GM19351 (cell line): Measurements from ENCODE around the gene GSTP1.
"Not testable (repeated sequence)": the region's sequence is repeated elsewhere in the genome, so short reads cannot be mapped to it uniquely, and the experiment has no call there.

Experiments
- ATAC-seq: cut with Tn5 transposase; IDR thresholded peaks from one replicate; pipeline ENCODE4 v1.9.1; 2021; ENCODE audit warnings: mild to moderate bottlenecking, moderate library complexity; ENCODE audit not compliant: unreplicated experiment

The GSTP1 gene

GRCh38 chr11:67583247-67584204, at the start of gene GSTP1:
TSS of gene GSTP1 (plus strand) at chr11:67583812. CDS start at chr11:67583844, 32 bp downstream.
- ATAC-seq: peak; percentile 55

DNA sequence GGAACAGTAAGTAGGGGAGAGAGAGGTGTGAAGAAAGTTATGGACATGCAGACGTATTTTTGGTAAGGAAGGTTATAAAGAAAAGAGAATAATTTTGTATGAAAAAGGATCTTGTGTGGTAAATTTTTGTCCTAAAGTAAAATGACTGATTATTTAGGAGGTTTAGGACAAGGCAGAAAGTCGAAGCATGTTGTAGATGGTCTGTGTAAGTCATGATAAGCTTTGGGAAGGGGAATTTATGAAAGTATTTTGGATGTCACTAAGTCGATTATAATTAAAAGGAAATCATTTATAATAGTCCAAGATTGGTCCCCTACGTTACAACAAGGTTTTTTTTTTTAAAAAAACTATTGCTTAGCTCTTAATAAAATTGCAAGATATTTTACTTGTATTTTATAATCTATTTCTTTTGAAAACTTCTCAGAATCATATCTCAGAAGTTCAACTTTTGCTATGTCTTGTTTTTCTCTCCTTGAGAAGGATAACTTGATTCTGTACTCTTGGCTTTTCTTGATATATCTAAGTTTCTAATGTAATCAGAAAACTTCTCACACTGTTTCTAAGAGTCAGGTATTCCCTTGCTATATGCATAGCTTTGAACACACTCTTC, 49.4 kb upstream of the GSTP1 start:
- ATAC-seq: no peak

- ATAC-seq: no peak
Measured at GRCh38 chr11:67535561-67535960, 48.1 kb upstream of the GSTP1 start.

DNA sequence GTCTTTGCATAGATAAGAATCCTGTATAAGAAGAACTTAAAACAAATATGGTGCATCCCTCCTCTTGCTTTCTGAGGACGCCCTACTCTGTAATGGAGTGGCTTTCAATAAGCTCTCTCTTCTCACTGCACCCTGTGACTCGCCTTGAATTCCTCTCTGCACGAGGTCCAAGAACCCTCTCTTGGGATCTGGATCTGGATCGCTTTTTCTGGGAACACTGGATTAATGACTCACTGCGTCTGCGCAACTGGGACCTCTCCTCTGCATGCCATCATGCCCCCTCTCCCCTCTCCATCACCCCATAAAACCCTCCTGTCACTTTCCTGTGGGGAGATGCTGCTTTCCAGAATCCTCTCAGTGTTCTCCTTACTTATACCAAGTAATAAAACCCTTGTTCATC, 45.3 kb upstream of the GSTP1 start:
- no peak for ATAC-seq

DNA sequence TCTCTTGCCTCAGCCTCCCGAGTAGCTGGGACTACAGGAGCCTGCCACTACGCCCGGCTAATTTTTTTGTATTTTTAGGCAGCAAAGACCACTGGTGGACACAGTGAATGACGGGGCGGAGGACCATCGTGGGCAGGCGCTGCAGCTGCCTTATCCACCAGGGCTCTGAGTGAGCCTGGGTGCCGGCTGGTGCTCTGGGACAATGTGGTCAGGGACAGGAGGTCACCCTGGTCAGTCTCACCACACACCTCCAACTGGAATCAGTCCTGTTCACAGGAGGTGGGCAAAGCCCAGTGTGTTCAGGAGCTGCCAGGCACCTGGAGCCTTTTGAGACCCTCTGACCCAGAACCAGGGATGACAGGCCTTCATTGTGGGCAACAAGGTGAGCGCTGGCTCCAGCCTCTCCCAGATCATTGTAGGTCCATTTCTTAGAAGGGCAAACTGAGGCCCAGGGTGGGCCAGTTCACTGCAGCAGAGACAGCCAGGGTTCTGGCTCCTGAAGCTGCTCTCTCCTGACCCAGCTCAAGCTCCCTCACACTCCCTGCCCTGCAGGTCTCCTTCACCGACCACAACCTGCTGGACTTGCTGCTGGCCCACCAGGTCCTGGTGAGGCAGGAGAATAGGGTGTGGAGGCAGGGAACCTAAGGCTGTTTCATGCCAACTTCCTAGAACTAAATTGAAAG, 44.6 kb upstream of the GSTP1 start:
- no peak for ATAC-seq

GRCh38 chr11:67539550-67539949, 44.1 kb upstream of the GSTP1 start:
- ATAC-seq: no peak

- ATAC-seq: no peak
Measured at GRCh38 chr11:67541198-67541597, 42.4 kb upstream of the GSTP1 start.

- no peak for ATAC-seq
Measured at GRCh38 chr11:67542169-67542568, 41.4 kb upstream of the GSTP1 start.

- no peak for ATAC-seq
Measured at GRCh38 chr11:67542971-67543370, 40.6 kb upstream of the GSTP1 start.

DNA sequence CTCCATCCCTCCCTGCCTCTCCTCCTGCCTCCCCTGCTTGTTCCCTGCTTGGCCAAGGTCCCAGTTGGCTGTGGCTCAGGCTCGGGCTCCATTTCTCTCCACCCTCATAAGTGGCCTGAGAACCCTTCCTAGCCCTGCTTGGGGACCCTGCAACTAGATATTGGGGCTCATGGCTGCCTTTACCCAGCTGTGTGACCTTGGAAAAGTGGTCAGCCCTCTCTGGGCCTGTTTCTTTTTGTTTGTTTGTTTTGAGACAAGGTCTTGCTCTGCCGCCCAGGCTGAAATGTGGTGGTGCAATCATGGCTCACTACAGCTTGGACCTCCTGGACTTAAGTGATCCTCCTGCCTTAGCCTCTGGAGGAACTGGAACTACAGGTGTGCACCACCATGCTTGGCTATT, 40.0 kb upstream of the GSTP1 start:
- no peak for ATAC-seq

GRCh38 chr11:67544616-67545242, 38.9 kb upstream of the GSTP1 start:
- no peak for ATAC-seq

GRCh38 chr11:67545280-67545679, 38.3 kb upstream of the GSTP1 start:
- no peak for ATAC-seq

- not testable (repeated sequence) for ATAC-seq
Measured at GRCh38 chr11:67548112-67548511, 35.5 kb upstream of the GSTP1 start.

GRCh38 chr11:67548555-67549110, 35.0 kb upstream of the GSTP1 start:
- ATAC-seq: no peak

DNA sequence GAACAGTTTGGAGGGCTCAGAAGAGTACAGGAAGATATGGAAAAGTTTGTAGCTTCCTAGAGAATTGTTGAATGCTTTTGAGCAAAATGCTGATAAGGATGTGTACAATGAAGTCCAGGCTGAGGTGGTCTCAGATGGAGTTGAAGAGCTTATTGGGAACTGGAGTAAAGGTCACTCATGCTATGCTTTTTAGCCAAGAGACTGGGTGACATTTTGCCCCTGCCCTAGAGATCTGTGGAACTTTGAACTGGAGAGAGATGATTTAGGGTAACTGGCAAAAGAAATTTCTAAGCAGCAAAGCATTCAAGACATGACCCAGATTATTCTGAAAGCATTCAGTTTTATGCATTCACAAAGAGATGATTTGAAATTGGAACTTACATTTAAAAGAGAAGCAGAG, 32.5 kb upstream of the GSTP1 start:
- ATAC-seq: no peak

DNA sequence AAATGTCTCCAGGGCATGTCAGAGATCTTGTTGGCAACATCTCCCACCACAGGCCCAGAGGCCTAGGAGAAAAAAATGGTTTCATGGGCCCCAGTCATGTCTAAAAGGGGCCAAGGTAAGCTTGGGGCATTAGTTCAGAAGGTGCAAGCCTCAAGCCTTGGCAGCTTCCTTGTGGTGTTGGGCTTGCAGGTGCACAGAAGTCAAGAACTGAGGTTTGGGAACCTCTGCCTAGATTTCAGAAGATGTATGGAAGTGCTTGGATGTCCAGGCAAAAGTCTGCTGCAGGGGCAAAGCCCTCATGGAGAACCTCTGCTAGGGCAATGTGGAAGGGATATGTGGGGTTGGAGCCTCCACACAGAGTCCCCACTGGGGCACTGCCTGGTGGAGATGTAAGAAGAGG, 31.9 kb upstream of the GSTP1 start:
- not testable (repeated sequence) for ATAC-seq

DNA sequence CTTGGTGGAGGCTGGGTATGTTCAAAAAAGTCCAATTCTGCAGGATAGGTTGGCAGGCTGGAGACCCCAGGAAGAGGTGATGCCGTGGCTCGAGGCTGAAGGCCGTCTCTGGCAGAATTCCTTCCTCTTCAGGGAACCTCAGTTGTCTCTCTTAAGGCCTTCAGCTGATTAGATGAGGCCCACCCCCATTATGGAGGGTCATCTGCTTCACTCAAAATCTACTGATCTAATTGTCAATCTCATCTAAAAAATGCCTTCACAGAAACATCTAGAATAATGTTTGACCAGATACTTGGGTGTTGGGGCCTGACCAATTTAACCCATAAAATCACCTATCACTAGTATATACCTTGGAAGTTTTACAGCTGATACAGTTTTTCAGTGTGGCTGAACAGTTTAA, 27.4 kb upstream of the GSTP1 start:
- no peak for ATAC-seq

DNA sequence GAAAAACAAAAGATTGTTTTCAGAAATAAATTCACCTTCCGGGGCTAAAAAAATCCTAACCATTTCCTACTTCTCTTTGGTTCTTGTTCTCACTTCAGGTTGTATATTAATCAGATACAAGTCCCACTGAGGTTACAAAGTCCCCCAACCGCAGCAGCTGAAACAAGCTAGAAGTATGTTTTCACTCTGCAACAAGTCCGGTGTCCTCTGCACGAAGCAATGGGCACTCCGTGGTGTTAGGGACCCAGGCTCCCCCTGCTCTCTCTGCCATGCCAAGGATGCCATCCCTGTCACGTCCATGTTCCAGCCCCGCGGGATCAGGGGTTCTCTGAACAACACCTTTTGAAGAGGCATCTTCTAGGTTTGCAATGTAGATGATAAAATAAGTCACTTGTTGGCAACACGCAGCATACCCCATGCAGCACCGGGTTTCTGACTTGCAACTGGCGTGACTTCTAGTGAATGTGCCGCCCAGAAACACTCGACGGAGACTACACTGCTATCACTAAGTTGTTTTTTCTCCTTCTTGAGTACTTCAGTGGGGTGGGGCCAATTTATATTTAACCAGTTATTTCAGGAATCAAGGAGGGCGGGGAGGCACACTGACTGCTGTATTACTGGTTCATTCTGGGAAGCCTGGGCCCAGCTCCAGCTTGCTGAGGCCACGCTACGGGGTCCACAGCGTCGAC, 25.4 kb upstream of the GSTP1 start:
- no peak for ATAC-seq

- peak; percentile 68 for ATAC-seq
Measured at GRCh38 chr11:67561971-67562619, 21.5 kb upstream of the GSTP1 start.
